Thoracic aorta (tissue), 2 donors: ENCODE measurements around the gene ACTL8. TPM values are rescaled to one million over a fixed set of nuclear protein-coding genes. Genes with fewer than 3 reads are reported as not detected.

Experiments
- ATAC-seq: fragments of 150-250 bp; one replicate; pipeline ENCODE4 v1.8.0; 2017; ENCODE audit warnings: low read depth; ENCODE audit not compliant: insufficient number of reproducible peaks, low FRiP score
- DNase-seq: peaks from one replicate; pipeline ENCODE4 v3.0.0-alpha.2; 2020; ENCODE audit warnings: low spot score
- H3K27ac ChIP-seq, 2 donors: fragments of 200-600 bp; sonication (generic); 1 replicate in 1 of 2; 2 replicates in 1 of 2; pipeline ENCODE4 v1.5.1; 2016; ENCODE audit warnings: mild to moderate bottlenecking in 2 of 2, moderate library complexity in 2 of 2
- H3K27me3 ChIP-seq: fragments of 200-600 bp; sonication (generic); replicated peaks from 2 replicates; pipeline ENCODE4 v1.6.0; 2016; ENCODE audit warnings: mild to moderate bottlenecking; ENCODE audit not compliant: insufficient read depth
- H3K36me3 ChIP-seq: fragments of 200-600 bp; sonication (generic); one replicate; pipeline ENCODE4 v1.5.1; 2016
- H3K4me1 ChIP-seq, 2 donors: fragments of 200-600 bp; sonication (generic); 1 replicate in 1 of 2; 2 replicates in 1 of 2; pipeline versions ENCODE4 v1.5.1 to v1.6.0; 2016; ENCODE audit warnings: low read depth in 2 of 2, mild to moderate bottlenecking in 1 of 2; ENCODE audit not compliant: control insufficient read depth in 1 of 2
- H3K4me3 ChIP-seq: fragments of 200-600 bp; sonication (generic); 2 replicates; pipeline ENCODE4 v1.5.1; 2016; ENCODE audit warnings: mild to moderate bottlenecking
- H3K9me3 ChIP-seq: fragments of 200-600 bp; sonication (generic); 2 replicates; pipeline ENCODE4 v1.5.1; 2016
- total RNA-seq, 2 donors: library from RNA; depleted of rRNA; stranded (reverse); fragments of >200 nt; gene quantifications; one replicate each; pipeline versions ENCODE4 v1.1.0 to v1.2.3, GENCODE V29; 2016
- TF ChIP-seq, protein P1 (sequence below): fragments of 200-600 bp; sonication (generic); IDR thresholded peaks from one replicate; pipeline ENCODE4 v1.5.1; 2019; ENCODE audit warnings: antibody characterized with exemption

ACTL8 gene
- total RNA-seq, 2 donors from 2014 or later: not detected

DNA sequence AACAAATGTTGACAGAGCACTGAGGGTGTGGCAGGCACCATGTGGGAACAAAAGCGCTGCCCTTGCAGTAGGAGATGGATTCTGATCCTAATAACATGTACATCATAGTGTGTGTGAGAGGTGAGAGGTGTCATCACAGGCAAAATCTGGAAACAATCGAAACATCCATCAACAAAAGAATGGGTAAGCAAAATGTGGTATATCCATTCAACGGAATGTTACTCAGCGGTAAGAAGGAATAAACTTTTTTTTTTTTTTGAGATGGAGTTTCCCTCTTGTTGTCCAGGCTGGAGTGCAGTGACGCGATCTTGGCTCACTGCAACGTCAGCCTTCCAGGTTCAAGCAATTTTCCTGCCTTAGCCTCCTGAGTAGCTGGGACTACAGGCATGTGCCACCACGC lies 112.3 kb downstream of the ACTL8 start:
- H3K27ac ChIP-seq: no peak overlapping the region
- no peak for DNase-seq
- no peak overlapping the region for H3K4me3 ChIP-seq
- no peaks in the 10 kb centered on the region for H3K9me3 ChIP-seq
- no peak for ATAC-seq
- H3K27me3 ChIP-seq: no peaks in the 10 kb centered on the region
- no peaks in the 10 kb centered on the region for H3K36me3 ChIP-seq
- peaks cover 0 to 4% of the 10 kb centered on the region in 2 donors for H3K4me1 ChIP-seq
- TF ChIP-seq, protein P1, sequence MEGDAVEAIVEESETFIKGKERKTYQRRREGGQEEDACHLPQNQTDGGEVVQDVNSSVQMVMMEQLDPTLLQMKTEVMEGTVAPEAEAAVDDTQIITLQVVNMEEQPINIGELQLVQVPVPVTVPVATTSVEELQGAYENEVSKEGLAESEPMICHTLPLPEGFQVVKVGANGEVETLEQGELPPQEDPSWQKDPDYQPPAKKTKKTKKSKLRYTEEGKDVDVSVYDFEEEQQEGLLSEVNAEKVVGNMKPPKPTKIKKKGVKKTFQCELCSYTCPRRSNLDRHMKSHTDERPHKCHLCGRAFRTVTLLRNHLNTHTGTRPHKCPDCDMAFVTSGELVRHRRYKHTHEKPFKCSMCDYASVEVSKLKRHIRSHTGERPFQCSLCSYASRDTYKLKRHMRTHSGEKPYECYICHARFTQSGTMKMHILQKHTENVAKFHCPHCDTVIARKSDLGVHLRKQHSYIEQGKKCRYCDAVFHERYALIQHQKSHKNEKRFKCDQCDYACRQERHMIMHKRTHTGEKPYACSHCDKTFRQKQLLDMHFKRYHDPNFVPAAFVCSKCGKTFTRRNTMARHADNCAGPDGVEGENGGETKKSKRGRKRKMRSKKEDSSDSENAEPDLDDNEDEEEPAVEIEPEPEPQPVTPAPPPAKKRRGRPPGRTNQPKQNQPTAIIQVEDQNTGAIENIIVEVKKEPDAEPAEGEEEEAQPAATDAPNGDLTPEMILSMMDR: no peak

- Histone ChIP-seq H3K9me3 (no peaks in the 10 kb centered on the region), H3K36me3 (no peaks in the 10 kb centered on the region), H3K4me3 (no peak overlapping the region), H3K27me3 (no peaks in the 10 kb centered on the region), H3K4me1 (peaks cover 0 to 13% of the 10 kb centered on the region in 2 donors), H3K27ac (no peak overlapping the region)
- TF ChIP-seq, protein P1: no peak
- DNase-seq: no peak
- ATAC-seq: no peak
Observed at GRCh38 chr1:17869815-17870214, 114.7 kb downstream of the ACTL8 start.

DNA sequence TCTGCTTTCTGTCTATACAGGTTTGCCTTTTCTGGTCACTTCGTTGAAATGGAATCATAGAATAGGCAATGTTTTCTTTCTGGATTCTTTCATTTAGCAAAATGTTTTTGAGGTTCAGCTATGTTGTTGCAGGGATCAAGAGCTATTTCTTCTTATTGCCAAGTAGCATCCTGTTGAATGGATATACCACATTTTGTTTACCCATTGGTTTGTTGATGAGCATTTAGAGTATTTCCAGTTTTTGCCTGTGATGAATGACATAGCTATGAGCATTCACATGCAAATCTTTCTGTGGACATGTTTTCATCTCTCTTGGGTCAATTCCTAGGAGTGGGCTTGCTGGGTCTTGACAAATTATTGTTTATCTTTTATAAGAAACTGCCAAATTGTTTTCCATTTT lies 115.5 kb downstream of the ACTL8 start:
- no peak for ATAC-seq
- TF ChIP-seq, protein P1: no peak
- no peaks in the 10 kb centered on the region for H3K36me3 ChIP-seq

GRCh38 chr1:17873007-17873675 lies 118.0 kb downstream of the ACTL8 start:
- Histone ChIP-seq H3K27ac (no peak overlapping the region), H3K4me1 (peaks cover 0 to 10% of the 10 kb centered on the region in 2 donors), H3K27me3 (no peaks in the 10 kb centered on the region), H3K9me3 (no peaks in the 10 kb centered on the region), H3K36me3 (no peaks in the 10 kb centered on the region), H3K4me3 (no peak overlapping the region)
- TF ChIP-seq, protein P1: no peak
- DNase-seq (no peak), ATAC-seq (no peak)

More for the DNA sequence above, 115.5 kb downstream of the ACTL8 start:
- H3K9me3 ChIP-seq: no peaks in the 10 kb centered on the region
- DNase-seq: no peak
- H3K4me3 ChIP-seq: no peak overlapping the region
- H3K27ac ChIP-seq: no peak overlapping the region
- H3K4me1 ChIP-seq: peaks cover 0 to 14% of the 10 kb centered on the region in 2 donors
- H3K27me3 ChIP-seq: no peaks in the 10 kb centered on the region

DNA sequence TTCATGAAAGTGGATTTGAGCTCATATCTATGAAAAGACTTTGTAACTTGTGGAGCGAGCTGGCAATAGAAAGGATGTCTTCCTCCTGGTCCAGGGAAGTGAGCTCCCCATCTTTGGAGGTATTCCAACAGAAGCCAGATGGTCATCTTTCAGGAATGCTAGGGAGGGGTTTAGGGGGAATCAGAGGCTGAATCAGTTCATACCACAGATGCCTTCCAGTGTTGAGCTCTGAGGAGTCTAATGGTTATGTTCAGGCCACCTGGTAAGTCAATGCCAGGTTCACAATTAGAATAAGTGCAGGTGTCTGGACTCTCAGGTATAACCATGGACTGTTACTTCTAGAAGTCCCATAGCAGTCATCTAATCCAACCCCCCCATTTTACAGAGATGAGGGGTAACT lies 119.1 kb downstream of the ACTL8 start:
- Histone ChIP-seq H3K4me1 (peaks cover 0 to 13% of the 10 kb centered on the region in 2 donors), H3K27ac (no peak overlapping the region), H3K36me3 (no peaks in the 10 kb centered on the region), H3K9me3 (no peaks in the 10 kb centered on the region), H3K4me3 (no peak overlapping the region), H3K27me3 (no peaks in the 10 kb centered on the region)
- TF ChIP-seq, protein P1: no peak
- ATAC-seq: no peak
- no peak for DNase-seq
